Transverse colon (tissue), 4 donors: ENCODE measurements around the gene PRKCA. TPM values are rescaled to one million over a fixed set of nuclear protein-coding genes. Genes with fewer than 3 reads are reported as not detected.

Experiments used
- DNase-seq: peaks from one replicate; pipeline ENCODE4 v3.0.0-alpha.2; 2019
- H3K27ac ChIP-seq, 4 donors: fragments of 200-600 bp; sonication (generic); 2 replicates each; pipeline ENCODE4 v1.5.1; 2016 to 2018; ENCODE audit warnings: inconsistent platforms in 4 of 4
- H3K27me3 ChIP-seq: fragments of 200-600 bp; sonication (generic); 2 replicates; pipeline ENCODE4 v1.5.1; 2017; ENCODE audit warnings: inconsistent platforms
- H3K36me3 ChIP-seq, 4 donors: fragments of 200-600 bp; sonication (generic); 2 replicates each; pipeline ENCODE4 v1.5.1; 2017 to 2019; ENCODE audit warnings: inconsistent platforms in 4 of 4
- H3K4me1 ChIP-seq, 4 donors: fragments of 200-600 bp; sonication (generic); 2 replicates each; pipeline ENCODE4 v1.5.1; 2017 to 2020; ENCODE audit warnings: inconsistent platforms in 4 of 4
- H3K4me3 ChIP-seq, 4 donors: fragments of 200-600 bp; sonication (generic); 1 replicate in 1 of 4; 2 replicates in 3 of 4; pipeline versions ENCODE4 v1.5.1 to v1.6.1; 2017 to 2019; ENCODE audit warnings: inconsistent platforms in 4 of 4
- H3K9me3 ChIP-seq, 2 donors: fragments of 200-600 bp; sonication (generic); 2 replicates each; pipeline ENCODE4 v1.5.1; 2017 to 2019; ENCODE audit warnings: inconsistent platforms in 2 of 2
- EP300 ChIP-seq: sonication (generic); formaldehyde crosslinking; IDR thresholded peaks from one replicate; pipeline ENCODE4 v1.6.1; 2017; ENCODE audit warnings: antibody characterized with exemption, low read depth
- POLR2A ChIP-seq: fragments of 450-650 bp; IDR thresholded peaks from one replicate; pipeline ENCODE4 v1.6.1; 2016; ENCODE audit warnings: antibody characterized with exemption, mild to moderate bottlenecking, moderate library complexity
- POLR2AphosphoS5 ChIP-seq, 3 donors: sonication (generic); formaldehyde crosslinking; IDR thresholded peaks; one replicate each; pipeline ENCODE4 v1.6.1; 2016; ENCODE audit warnings: antibody characterized with exemption in 3 of 3
- WGBS, 2 donors: methylation state at CpG; one replicate each; pipeline ENCODE4 v1.1.5; 2018; ENCODE audit warnings: low coverage in 1 of 2; 5-methylcytosine and 5-hydroxymethylcytosine counted together
- in situ Hi-C, 4 donors: fragments of 200-750 bp; cut with MboI; loops; one replicate each; pipeline versions ENCODE4 v1.15.0 to v1.15.1; 2017; ENCODE audit warnings: low sequenced_read_pairs in 3 of 4, low pct_ligation_motif_present in 1 of 4, low pct_unique_long_range_greater_than_20kb in 1 of 4
- intact Hi-C: fragments of 100-400 bp; cut with DNase I; formaldehyde crosslinking; loops from one replicate; pipeline ENCODE4 v1.15.1; 2023; ENCODE audit warnings: low total_unique reads
- total RNA-seq, 4 donors: library from RNA; depleted of rRNA; stranded (reverse); fragments of >200 nt; gene quantifications; one replicate each; pipeline ENCODE4 v1.1.0, GENCODE V29; 2016
- TF ChIP-seq, protein P1 (sequence below), 5 experiments: fragments of 200-600 bp in 3 of 5; fragments of 450-650 bp in 2 of 5; sonication (generic) in 3 of 5; IDR thresholded peaks; 1 replicate in 2 of 5; 2 replicates in 3 of 5; pipeline ENCODE4 v1.5.1; 2016 to 2017; ENCODE audit warnings: antibody characterized with exemption in 5 of 5, inconsistent platforms in 3 of 5, mild to moderate bottlenecking in 2 of 5, moderate library complexity in 1 of 5

Gene PRKCA
- total RNA-seq, 4 donors from 2014 or later: 16.1 to 49.7 (median 31.7) TPM

- no peak for DNase-seq
- Histone ChIP-seq H3K36me3 (no peaks in the 10 kb centered on the region), H3K27me3 (no peaks in the 10 kb centered on the region), H3K4me1 (peaks cover 23 to 66% (median 50%) of the 10 kb centered on the region in 4 donors), H3K4me3 (no peak overlapping the region), H3K27ac (peak overlapping the region; percentile 21 to 74 (median 66)), H3K9me3 (no peaks in the 10 kb centered on the region)
- TF ChIP-seq POLR2A (no peak), EP300 (no peak), POLR2AphosphoS5 (IDR thresholded peaks at IDR 0.05) (no peak)
- TF ChIP-seq, protein P1, sequence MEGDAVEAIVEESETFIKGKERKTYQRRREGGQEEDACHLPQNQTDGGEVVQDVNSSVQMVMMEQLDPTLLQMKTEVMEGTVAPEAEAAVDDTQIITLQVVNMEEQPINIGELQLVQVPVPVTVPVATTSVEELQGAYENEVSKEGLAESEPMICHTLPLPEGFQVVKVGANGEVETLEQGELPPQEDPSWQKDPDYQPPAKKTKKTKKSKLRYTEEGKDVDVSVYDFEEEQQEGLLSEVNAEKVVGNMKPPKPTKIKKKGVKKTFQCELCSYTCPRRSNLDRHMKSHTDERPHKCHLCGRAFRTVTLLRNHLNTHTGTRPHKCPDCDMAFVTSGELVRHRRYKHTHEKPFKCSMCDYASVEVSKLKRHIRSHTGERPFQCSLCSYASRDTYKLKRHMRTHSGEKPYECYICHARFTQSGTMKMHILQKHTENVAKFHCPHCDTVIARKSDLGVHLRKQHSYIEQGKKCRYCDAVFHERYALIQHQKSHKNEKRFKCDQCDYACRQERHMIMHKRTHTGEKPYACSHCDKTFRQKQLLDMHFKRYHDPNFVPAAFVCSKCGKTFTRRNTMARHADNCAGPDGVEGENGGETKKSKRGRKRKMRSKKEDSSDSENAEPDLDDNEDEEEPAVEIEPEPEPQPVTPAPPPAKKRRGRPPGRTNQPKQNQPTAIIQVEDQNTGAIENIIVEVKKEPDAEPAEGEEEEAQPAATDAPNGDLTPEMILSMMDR (IDR thresholded peaks at IDR 0.05): no peak
- WGBS, 2 donors: 81 to 87% methylated on average over 4 to 6 of the region's 6 CpGs
- in situ Hi-C loops (no loop called here), intact Hi-C loops (no loop called here)
Measured at GRCh38 chr17:66467766-66468165, 165.4 kb downstream of the PRKCA start.

DNA sequence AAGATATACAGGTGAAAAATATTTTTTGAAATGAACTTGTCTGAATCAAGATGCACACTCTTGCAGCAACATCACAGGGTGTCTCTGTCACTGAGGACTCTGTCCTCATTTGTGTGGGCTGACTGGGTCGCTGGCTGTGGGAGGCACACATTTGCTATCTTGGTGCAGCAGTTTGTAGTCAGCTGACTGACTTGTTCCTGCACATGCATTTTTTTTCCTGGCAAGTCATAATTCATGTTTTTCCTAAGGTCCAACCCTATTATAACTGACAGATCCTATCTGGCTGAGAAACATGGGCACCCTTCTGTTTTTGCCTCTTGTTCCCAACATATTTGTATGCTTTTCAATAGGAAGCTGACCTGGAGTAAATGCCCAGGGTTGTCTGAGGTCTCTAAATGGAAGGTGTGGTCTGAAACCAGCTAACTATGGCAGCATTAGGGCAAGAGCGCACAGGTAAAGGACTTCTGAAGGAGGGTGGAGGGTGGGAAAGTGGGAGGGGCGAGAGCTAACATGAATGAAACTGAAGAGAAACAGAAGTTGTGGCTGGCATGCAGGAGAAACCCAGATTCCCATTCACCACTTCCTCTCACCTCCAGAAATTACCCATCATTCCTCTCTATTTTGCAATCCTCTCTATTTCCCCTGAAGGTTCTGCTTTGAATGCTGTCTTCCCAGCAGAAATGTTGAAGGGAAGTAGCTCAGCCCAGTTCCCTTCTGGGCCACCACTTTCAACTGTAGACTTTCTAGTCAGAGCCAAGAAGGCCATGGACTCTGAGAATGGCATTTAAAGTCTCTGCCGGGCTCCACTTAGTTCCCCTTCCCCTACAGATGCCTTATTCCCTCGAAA lies 166.1 kb downstream of the PRKCA start:
- in situ Hi-C loops: no loop called here
- Histone ChIP-seq H3K27ac (peak overlapping the region; percentile 21 to 74 (median 66)), H3K27me3 (no peaks in the 10 kb centered on the region), H3K4me3 (no peak overlapping the region), H3K9me3 (no peaks in the 10 kb centered on the region), H3K4me1 (peaks cover 23 to 59% (median 43%) of the 10 kb centered on the region in 4 donors), H3K36me3 (no peaks in the 10 kb centered on the region)
- no peak for TF ChIP-seq POLR2AphosphoS5 (IDR thresholded peaks at IDR 0.05)
- no peak for TF ChIP-seq EP300
- no peak for TF ChIP-seq POLR2A
- TF ChIP-seq, protein P1 (IDR thresholded peaks at IDR 0.05): no peak
- no peak for DNase-seq
- intact Hi-C loops: no loop called here
- 14 to 65% methylated on average over 1 to 5 of the region's 5 CpGs for WGBS, 2 donors

DNA sequence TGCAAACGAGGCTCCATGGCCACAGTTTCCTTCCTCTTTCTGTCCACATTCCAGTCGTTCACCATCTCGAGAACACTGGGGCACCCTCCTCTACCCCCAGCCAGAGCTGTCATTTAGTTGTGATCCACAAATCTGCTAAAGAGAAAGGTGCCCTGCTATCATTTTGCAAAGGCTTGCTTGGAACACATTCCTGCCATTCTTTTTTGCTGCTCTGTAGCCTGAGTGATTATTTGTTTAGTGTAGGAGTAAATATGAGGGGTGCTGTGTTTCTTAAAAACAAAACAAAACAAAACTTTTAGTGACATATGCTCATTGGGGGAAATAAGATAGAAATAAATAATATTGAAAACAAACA lies 166.7 kb downstream of the PRKCA start:
- Histone ChIP-seq H3K9me3 (no peaks in the 10 kb centered on the region), H3K36me3 (no peaks in the 10 kb centered on the region), H3K27ac (peak overlapping the region; percentile 21 to 74 (median 66)), H3K27me3 (no peaks in the 10 kb centered on the region), H3K4me3 (no peak overlapping the region), H3K4me1 (peaks cover 23 to 57% (median 41%) of the 10 kb centered on the region in 4 donors)
- intact Hi-C loops: no loop called here
- 56 to 72% methylated on average over 3 of the region's 3 CpGs for WGBS, 2 donors
- TF ChIP-seq POLR2AphosphoS5 (IDR thresholded peaks at IDR 0.05): no peak
- in situ Hi-C loops: no loop called here
- no peak for DNase-seq

DNA sequence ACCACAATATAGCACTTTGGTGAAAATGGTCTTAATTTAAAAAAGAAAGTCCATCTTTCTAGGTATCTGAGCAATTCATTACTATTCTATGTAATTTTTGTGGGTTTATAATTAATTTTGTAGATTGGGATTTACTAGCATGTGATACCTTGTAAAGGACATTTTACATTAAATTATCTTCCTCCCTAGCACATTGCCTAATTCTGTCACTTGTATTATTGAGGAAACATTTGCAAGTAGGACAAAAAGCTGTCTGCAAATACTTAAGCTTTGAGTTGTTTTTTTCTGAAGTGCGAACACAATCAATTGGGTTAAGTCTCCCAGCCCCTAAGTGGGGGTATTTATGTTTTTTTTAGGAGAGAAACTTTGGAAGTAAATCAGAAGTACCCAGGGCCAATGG lies 167.0 kb downstream of the PRKCA start:
- intact Hi-C loops (no loop called here), in situ Hi-C loops (no loop called here)
- peak overlapping the region; percentile 21 to 74 (median 66) for H3K27ac ChIP-seq
- H3K4me3 ChIP-seq: no peak overlapping the region
- H3K4me1 ChIP-seq: peaks cover 23 to 61% (median 41%) of the 10 kb centered on the region in 4 donors
- H3K36me3 ChIP-seq: no peaks in the 10 kb centered on the region
- no peaks in the 10 kb centered on the region for H3K27me3 ChIP-seq
- no peak for TF ChIP-seq POLR2A
- TF ChIP-seq, protein P1 (IDR thresholded peaks at IDR 0.05): no peak
- TF ChIP-seq EP300: no peak
- no peak for TF ChIP-seq POLR2AphosphoS5 (IDR thresholded peaks at IDR 0.05)
- WGBS, 2 donors: 71 to 100% methylated on average over 1 of the region's 1 CpG
- no peaks in the 10 kb centered on the region for H3K9me3 ChIP-seq
- no peak for DNase-seq
